ENCODE data around the gene CLHC1. TPM values are rescaled to one million over a fixed set of nuclear protein-coding genes. Genes with fewer than 3 reads are reported as not detected.
"Not testable (repeated sequence)": the region's sequence is repeated elsewhere in the genome, so short reads cannot be mapped to it uniquely, and the experiment has no call there.

Gene CLHC1
- total and polyA plus RNA-seq, 2 donors (not counting 3 experiments of a cell fraction or from before 2014, with no cell fraction given): 2.4 to 12.3 TPM

- POLR2A ChIA-PET: interaction anchor here (0.7 kb wide), 1 partner anchor 13 kb away, joined by 4 read pairs; no protein-coding TSS in a partner anchor
Observed at GRCh38 chr2:55268288-55268906, 36.3 kb upstream of the CLHC1 start.

GRCh38 chr2:55259586-55259985 is 27.5 kb upstream of the CLHC1 start:
- H3K4me3 ChIP-seq (replicated peaks in 1 of 3; ENCODE audit: insufficient read depth in 1 of 3, low read depth in 1 of 3, low read length in 3 of 3); H3K9me1 ChIP-seq (replicated peaks; ENCODE audit: control insufficient read depth, extremely low read depth, insufficient read depth, low read length); H3K36me3 ChIP-seq (ENCODE audit: control insufficient read depth in 2 of 2, extremely low read depth in 1 of 2, insufficient read depth in 2 of 2, low read length in 2 of 2); BruUV-seq (replicated peaks); H3K4me1 ChIP-seq (ENCODE audit: control insufficient read depth, extremely low read depth, insufficient read depth, low read length); H3K9me3 ChIP-seq (replicated peaks; ENCODE audit: control insufficient read depth, insufficient read depth, low read length); H3K79me2 ChIP-seq (ENCODE audit: control insufficient read depth, insufficient read depth, low read length); H2AFZ ChIP-seq (ENCODE audit: low read depth, low read length); dilution Hi-C loops (cut with MboI; ENCODE audit: extremely low pct_ligation_motif_present, low sequenced_read_pairs); H3K9ac ChIP-seq (replicated peaks; ENCODE audit: extremely low read depth, insufficient read depth, low read length); intact Hi-C loops (cut with micrococcal nuclease); H3K27ac ChIP-seq (ENCODE audit: insufficient read depth, low read depth, low read length); H3K27me3 ChIP-seq (ENCODE audit: control insufficient read depth in 2 of 2, insufficient read depth in 2 of 2, low read length in 2 of 2); POLR2A ChIA-PET; H4K20me1 ChIP-seq (replicated peaks; ENCODE audit: control insufficient read depth, extremely low read depth, insufficient read depth, low read length); FAIRE-seq; H3K4me2 ChIP-seq (ENCODE audit: insufficient read depth, low read length); DNase-seq (ENCODE audit: low read depth, low spot score): not testable (repeated sequence)
- CTCF ChIA-PET: interaction anchor here (0.6 to 3.4 kb wide), 4 partner anchors 12 to 360 kb away, joined by 3 to 13 read pairs (median 4); no protein-coding TSS in a partner anchor

More at GRCh38 chr2:55268288-55268906, 36.3 kb upstream of the CLHC1 start:
- CTCF ChIA-PET: interaction anchor here (0.8 to 1.6 kb wide), 4 partner anchors 10 to 369 kb away, joined by 3 to 4 read pairs (median 4); partner anchors contain the start of gene PPP4R3B
- no peak for TF ChIP-seq EZH2 (IDR thresholded peaks at IDR 0.05; ENCODE audit: borderline replicate concordance, low read depth, low read length, severe bottlenecking)
- TF ChIP-seq FOS (IDR thresholded peaks at IDR 0.05; ENCODE audit: borderline replicate concordance, insufficient read depth, low read length): no peak
- TF ChIP-seq MYC (IDR thresholded peaks at IDR 0.05; ENCODE audit: low read depth, low read length): no peak
- no peak for TF ChIP-seq POLR2A (IDR thresholded peaks at IDR 0.05; ENCODE audit: low read depth, low read length)
- no peak for TF ChIP-seq JUN (IDR thresholded peaks at IDR 0.05; ENCODE audit: borderline replicate concordance, insufficient read depth, insufficient read length, low read depth)
- no peak for TF ChIP-seq GATA2 (IDR thresholded peaks at IDR 0.05; ENCODE audit: insufficient read depth, insufficient read length, low read depth, low read length)
- TF ChIP-seq, protein P1, sequence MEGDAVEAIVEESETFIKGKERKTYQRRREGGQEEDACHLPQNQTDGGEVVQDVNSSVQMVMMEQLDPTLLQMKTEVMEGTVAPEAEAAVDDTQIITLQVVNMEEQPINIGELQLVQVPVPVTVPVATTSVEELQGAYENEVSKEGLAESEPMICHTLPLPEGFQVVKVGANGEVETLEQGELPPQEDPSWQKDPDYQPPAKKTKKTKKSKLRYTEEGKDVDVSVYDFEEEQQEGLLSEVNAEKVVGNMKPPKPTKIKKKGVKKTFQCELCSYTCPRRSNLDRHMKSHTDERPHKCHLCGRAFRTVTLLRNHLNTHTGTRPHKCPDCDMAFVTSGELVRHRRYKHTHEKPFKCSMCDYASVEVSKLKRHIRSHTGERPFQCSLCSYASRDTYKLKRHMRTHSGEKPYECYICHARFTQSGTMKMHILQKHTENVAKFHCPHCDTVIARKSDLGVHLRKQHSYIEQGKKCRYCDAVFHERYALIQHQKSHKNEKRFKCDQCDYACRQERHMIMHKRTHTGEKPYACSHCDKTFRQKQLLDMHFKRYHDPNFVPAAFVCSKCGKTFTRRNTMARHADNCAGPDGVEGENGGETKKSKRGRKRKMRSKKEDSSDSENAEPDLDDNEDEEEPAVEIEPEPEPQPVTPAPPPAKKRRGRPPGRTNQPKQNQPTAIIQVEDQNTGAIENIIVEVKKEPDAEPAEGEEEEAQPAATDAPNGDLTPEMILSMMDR (IDR thresholded peaks at IDR 0.05; ENCODE audit: extremely low read depth in 1 of 2, insufficient read depth in 1 of 2, low read depth in 1 of 2, low read length in 2 of 2): no peak
- no peak for TF ChIP-seq MAX (IDR thresholded peaks at IDR 0.05; ENCODE audit: insufficient read depth, insufficient read length)
- no peak for TF ChIP-seq POLR2AphosphoS5 (IDR thresholded peaks at IDR 0.05; ENCODE audit: insufficient read depth, low read depth, low read length)
- Histone ChIP-seq H3K4me1 (ENCODE audit: control insufficient read depth, extremely low read depth, insufficient read depth, low read length) (peaks cover 10% of the 10 kb centered on the region), H3K9me1 (replicated peaks; ENCODE audit: control insufficient read depth, extremely low read depth, insufficient read depth, low read length) (no peaks in the 10 kb centered on the region), H3K79me2 (ENCODE audit: control insufficient read depth, insufficient read depth, low read length) (no peaks in the 10 kb centered on the region), H3K36me3 (ENCODE audit: control insufficient read depth in 2 of 2, extremely low read depth in 1 of 2, insufficient read depth in 2 of 2, low read length in 2 of 2) (peaks cover 0 to 1% of the 10 kb centered on the region in 2 experiments), H2AFZ (ENCODE audit: low read depth, low read length) (peak overlapping the region; percentile 59), H3K4me3 (replicated peaks in 1 of 3; ENCODE audit: insufficient read depth in 1 of 3, low read depth in 1 of 3, low read length in 3 of 3) (peak overlapping the region; percentile 13 to 78 (median 58)), H4K20me1 (replicated peaks; ENCODE audit: control insufficient read depth, extremely low read depth, insufficient read depth, low read length) (no peaks in the 10 kb centered on the region), H3K27me3 (ENCODE audit: control insufficient read depth in 2 of 2, insufficient read depth in 2 of 2, low read length in 2 of 2) (no peaks in the 10 kb centered on the region), H3K9me3 (replicated peaks; ENCODE audit: control insufficient read depth, insufficient read depth, low read length) (no peaks in the 10 kb centered on the region), H3K27ac (ENCODE audit: insufficient read depth, low read depth, low read length) (peak overlapping the region; percentile 7), H3K9ac (replicated peaks; ENCODE audit: extremely low read depth, insufficient read depth, low read length) (peak overlapping the region; percentile 60), H3K4me2 (ENCODE audit: insufficient read depth, low read length) (peak overlapping the region; percentile 92)
- no peak for DNase-seq (ENCODE audit: low read depth, low spot score)
- intact Hi-C loops (cut with micrococcal nuclease): loop anchor here (2.0 to 5.0 kb wide), 3 partner anchors 36 to 244 kb away; partner anchors contain the start of genes CLHC1 and RPS27A
- no peak for FAIRE-seq
- dilution Hi-C loops (cut with MboI; ENCODE audit: extremely low pct_ligation_motif_present, low sequenced_read_pairs): no loop called here
- BruUV-seq (replicated peaks): TSS peak; percentile 84

All from endothelial cell of umbilical vein (primary cell).